ENCODE data around the gene RBMS1.
A peak's percentile ranks its signal among the peaks of the same experiment; 100 is the strongest.

Gene RBMS1

DNA sequence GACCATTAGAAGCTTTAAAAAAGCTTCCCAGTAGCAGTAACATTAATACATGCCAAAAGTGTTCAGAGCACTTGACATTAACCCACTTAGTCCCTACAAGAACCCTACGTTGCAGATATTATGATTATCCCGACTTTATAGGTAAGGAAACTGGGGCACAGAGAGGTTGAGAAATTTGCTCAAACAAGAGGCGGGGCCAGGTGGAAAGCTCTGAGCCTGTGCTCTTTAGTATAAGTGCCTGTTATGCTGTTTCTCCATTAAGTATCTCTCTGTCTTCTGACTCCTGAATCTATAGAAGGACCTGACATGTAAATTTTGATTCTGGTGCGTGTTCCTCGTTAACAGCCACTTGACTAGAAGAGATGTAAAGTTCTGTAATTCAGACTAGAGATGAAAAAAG is 139.8 kb downstream of the RBMS1 start:
- no peak for DNase-seq

DNA sequence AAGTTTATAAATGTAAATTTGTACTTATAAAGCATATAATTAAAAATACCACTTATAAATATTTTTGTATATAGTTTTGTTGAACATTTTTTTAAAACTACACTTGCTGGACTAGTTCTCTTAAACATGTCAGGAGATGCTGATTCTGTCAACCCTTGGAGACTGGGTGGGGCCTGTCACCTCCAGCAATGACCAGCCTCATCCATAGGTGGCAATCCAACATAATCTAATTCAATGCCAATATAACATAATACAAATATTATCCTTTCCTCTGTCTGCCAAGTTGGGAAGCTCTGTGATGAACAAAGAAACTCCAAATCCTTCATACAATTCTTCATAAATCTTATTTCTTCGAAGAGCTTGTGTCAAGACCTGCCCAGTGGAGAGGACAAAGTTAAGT is 140.4 kb downstream of the RBMS1 start:
- no peak for DNase-seq

DNA sequence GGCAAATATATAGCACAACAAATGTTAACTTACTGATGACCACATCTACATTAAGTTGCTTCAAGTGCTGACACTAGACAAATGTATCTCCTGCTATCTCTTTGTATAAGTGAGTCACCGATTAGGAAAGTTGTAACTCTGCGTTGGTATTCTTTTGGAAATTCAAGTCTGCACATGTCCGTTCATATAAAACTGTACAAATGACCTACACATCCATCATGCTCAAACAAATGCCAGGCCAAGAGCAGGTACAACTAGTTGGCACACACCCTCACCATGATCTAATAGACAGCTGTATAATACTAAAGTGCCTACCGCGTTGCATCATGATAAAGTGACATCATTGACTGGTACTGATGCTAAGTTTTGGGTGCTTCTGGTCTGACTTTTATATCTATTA is 141.1 kb downstream of the RBMS1 start:
- DNase-seq, result no peak

DNA sequence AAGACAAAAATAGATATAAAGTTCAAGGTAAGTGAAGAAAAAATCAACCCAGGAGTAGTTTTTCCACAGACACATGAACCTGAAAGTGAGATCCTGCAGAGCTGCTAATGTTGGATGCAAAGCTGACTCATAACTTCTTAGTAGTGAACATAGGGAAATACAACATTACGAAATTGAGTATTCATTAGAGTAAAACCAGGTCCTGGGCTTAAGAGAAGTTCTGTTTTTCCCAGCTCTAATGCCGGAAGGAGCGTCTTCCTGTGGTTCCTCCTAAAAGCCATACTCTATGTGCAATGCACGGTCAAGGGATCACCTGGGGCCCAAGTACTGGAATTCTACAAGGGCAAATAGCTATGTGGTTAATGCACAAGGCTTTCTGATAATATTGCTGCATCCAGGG is 141.7 kb downstream of the RBMS1 start:
- DNase-seq, result peak; percentile 37

DNA sequence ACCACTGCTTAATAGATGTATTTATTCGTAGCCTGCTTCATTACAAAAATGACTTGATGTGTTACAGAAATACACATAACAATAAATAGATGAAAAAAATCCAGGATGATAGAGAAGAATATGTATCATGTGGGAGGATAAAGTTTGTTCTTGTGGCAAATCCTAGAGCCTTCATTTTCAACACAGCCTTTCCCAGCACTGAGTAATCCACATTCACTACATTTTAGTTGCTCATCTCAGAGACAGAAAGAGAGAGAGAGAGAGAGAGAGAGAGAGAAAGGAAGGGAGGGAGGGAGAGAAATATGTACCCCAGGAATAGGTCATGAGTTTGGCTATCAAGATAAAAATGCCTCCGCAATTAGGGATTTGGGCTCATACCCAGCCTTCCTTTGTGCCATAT is 144.3 kb downstream of the RBMS1 start:
- no peak for DNase-seq

DNA sequence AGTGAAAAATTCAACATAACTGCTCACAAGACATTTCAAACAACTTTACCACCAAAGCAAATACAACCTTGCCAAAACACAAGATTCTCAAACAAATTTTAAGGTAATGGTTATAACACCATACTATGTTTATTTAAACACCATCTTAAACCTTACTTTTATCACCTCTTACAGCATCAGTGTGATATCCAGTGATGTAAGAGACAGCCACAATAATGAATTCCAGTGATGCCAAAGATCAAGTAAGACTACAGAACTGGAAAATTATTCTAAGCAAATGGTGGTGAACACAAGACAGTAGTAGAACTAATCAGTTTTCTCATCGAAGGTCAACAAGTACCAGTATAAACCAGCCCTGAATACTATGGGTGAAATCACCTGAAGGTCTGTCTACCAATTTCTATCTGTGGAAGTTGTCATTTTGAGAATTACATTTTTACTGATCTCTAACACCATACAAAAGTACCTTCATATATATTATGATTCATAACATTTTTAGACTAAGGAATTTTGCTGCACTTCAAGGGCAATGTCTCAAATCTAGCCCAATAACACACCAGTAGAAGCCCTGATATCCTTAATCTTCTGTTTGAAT is 146.2 kb downstream of the RBMS1 start:
- DNase-seq, result no peak

DNA sequence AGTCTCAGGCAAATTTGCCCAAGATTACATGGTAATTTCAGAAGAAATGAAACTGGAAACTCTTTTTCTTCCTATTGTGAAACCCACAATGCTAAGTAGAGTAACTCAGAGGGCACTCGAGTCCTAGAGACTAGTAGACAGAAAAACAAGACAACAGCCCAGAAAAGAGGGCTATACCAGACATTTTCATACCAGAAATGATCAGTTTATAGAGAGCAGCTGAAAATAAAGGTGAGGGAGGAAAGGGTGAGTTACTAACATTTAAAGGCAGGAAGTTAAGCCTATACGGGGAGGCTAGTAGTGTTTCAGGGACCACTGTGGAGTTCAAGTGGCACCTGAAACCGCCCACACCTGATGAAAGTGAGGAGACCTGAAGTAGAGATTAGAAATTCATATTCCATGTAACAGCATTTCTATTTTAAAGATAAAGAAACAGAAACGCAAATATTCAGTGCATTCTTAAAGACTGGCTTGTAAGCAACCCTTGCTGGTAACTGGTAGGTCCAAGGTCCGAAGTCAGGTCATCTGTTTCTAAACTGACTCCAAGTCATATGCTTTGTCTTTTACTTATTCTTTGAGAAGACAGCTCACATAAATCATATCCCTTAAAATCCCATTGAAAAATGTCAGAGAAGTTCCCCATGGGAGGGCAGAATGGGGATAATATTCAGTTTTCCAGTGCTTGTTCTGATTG is 148.4 kb downstream of the RBMS1 start:
- DNase-seq, result no peak

DNA sequence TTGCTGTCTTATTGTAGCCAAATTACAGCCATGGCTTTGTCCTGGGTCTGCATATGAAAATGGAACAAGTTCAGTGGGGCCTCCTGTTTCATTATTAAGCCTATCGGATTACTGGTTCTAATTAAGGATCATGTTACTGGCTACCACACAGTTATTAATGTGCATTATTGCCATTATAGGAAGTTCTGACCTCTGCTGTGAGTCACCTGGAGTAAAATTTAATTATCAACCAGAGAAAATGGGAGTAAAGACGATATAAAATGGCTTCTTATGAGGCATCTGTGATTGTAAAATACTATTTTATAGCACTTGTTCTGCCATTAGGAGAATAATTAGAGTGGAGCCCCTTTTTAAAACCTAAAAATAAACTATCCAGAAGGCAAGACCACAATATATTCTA is 150.2 kb downstream of the RBMS1 start:
- DNase-seq, result no peak

DNA sequence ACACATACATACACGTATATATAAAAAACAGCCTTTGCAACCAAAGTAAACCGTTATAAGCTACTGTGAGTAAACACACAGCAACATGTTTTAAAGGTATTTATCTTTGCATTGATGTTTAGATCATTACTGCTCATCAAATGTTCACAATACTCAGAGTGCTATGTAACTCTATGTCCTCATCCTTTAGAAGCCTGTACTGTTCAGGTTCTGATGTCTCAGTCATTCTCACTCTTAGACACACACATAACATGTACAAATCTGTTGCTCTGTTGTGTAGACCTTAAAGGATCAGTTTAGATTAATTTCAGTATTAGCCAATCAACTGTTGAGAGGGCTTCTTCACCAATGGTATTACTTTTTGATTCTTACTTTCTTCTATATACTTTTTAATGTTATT is 153.9 kb downstream of the RBMS1 start:
- DNase-seq, result no peak

DNA sequence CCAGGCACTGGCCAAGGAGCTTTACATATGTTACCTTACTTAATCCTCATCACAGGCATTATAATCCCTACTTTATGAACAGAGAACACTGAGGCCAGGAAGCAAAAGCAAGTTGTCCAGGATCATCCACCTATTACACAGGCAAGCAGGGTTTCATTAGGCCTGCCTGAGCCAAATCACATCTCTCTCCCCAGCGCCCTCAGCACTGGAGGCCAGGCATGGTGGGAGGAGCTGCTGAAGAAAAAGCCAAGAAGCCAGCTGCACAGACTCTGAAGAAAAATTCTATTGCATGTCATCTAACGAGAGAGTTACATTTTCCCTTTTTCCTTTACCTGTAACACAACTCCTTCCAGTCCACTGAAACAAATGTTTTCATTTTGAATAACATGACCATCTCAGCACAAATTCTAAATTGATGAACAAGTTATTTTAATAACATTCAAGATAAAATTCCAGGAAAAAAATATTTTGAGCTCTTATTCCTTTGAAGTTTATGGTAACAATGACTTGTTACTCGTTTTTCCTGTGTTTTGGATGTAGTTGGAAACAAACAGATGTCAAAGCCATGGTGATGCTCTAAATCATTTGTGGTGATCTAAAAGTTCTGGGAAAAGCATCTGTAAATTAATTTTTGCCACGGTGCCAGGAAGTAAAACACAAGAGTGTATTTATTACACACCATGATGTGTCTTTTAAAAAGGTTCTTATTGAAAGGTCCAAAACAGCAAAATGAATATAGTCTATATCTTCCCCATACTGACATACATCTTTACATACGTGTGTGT is 154.5 kb downstream of the RBMS1 start:
- DNase-seq, result no peak

DNA sequence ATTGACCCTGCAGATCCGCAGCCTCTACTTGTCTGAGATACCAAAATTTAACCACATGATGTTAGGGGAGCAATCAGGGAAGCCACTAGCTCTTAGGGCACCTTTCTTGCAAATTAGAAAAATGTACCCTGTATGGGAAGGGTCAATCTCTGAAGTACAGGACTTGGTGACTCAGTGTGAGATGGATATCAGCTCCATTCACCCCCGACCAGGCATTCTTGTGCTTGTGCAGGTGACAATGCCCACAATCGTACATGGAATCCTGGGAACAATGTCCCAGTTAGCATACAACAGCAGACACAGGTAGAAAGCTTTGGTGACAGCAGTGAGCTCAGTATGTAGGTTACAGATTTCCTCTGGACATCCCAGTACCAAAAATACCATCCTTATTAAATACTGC is 155.9 kb downstream of the RBMS1 start:
- no peak for DNase-seq

DNA sequence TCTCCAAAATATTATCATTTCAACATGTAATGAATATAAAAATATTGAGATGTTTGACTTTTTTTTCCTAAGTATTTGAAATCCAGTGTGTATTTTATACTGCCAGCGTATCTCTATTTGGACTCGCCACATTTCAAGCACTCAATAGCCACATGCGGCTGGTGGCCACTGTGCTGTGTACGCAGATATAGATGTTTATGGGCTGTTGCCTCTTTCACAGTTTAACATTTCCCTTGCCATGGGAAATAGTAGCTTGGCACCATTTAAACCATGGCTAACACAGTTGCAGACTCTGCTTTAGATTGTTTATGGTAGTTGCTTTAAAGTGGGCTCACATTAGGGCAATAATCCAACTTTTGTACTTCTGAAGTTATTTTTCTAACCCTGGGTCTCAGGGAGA is 157.0 kb downstream of the RBMS1 start:
- no peak for DNase-seq

DNA sequence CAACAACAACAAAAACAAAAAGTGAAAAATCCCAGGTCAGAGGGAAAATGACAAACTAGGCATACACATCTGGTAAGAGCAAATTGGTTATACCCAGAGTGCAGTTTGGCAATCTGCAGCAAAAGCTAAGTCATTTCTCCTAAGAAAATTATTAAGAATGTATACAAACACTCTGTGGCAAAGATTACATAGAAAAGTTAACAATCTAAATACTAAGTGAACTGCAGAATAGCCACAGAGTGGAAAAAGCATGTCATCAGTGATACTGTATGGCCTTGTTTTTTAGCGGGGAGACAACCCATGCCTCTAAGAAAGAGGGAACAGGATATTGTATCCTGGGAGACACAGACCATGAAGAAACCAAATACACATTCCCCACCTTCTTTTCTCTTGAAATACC is 157.5 kb downstream of the RBMS1 start:
- DNase-seq, result no peak

DNA sequence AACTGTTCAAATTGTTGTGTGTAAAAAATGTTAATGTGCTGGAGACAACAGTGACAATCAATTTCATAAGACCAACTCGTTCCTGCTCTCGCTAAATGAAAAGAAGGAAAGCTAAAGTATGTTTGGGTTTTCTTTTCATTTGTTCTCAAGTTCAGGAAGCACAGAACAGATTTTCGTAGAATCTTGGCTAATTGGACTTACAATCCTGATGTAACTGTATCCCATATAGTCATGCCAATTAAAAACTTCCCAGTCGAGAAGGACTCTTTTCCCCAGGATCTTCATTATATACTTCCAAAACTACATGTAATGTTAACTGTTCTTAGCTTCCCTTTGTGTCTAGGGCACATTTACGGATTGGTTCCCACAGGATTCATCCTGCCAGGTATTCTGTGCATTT is 158.2 kb downstream of the RBMS1 start:
- no peak for DNase-seq

DNA sequence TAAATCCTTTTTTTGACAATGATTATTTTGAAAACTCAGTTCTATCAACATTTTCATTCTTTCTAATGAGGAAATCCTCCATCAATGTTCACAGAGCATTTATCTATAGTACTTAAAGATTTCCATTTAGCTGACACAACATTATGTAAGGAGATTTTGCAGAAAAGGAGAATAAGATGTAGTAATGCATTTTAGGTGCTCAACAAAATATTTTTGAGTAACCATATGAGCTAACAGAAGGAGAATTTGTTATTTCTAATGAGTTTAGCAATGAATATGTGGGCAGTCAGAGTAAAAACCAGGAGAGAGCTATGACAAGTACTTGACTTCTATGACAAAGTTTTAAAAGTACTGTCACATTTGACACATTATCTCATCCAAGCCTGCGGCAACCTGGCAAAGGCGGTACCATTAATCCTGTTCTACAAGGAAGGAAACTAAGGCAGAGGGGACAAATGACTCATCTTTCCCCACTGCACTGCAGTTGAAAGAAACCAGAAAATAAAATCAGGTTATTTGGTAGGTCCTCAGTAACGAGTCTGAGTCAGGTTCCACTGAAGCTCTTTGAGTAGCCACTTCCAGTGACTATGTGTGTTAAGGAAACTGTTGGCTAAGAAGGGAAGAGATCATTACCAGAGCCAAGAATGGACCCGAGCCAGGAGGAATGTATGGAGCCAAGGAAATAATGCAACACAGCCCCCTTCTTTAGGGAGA is 159.4 kb downstream of the RBMS1 start:
- no peak for DNase-seq

DNA sequence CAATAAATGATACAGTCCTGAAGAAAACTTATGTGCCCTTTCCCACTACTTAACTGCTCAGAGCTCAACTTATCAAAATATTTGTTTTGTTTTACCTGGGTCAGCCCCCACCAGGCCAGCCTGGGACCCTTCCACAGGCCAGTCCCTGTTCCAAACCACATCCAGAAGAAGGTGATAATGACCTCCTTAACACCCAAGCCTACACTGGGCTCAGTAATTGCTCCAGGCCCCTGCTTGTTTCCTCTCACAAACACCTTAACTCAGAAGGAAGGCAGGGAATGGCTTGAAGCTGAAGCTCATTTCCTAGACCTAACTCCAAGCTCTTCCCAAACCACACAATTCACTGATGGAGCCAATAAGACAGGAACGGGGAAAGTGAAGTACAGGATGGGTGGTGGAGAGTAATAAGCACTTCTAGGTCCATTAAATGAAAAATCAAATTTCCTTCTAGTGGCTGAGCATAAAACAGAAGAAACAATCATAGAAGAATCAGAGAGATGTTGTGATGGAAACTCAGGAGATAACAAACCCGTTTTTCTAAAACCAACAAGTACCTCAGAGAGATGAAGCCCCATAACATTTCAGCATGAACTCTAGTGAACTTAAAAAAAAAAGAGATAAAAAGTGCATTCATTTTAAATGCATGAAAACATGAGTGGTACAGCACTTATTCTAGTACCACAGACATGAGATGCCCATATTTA is 160.1 kb downstream of the RBMS1 start:
- no peak for DNase-seq

DNA sequence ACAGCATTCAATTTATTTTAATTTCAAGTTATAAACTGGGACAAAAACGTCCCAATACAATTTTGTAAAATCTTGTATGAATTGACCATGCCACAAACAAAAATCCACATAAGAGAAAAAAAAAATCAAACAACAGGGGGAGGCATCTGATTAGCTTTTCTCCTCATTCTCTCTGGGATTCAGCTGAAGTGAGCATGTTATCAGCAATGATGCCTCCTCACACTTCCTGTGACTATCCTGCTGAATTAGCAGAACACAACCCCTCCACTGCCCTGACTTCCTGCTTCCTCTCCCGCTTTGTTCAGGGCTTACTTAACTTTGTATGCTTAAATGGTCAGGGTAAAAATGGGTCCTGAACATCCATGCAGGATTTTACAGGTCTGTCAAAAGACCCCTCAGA is 161.3 kb downstream of the RBMS1 start:
- DNase-seq, result no peak

DNA sequence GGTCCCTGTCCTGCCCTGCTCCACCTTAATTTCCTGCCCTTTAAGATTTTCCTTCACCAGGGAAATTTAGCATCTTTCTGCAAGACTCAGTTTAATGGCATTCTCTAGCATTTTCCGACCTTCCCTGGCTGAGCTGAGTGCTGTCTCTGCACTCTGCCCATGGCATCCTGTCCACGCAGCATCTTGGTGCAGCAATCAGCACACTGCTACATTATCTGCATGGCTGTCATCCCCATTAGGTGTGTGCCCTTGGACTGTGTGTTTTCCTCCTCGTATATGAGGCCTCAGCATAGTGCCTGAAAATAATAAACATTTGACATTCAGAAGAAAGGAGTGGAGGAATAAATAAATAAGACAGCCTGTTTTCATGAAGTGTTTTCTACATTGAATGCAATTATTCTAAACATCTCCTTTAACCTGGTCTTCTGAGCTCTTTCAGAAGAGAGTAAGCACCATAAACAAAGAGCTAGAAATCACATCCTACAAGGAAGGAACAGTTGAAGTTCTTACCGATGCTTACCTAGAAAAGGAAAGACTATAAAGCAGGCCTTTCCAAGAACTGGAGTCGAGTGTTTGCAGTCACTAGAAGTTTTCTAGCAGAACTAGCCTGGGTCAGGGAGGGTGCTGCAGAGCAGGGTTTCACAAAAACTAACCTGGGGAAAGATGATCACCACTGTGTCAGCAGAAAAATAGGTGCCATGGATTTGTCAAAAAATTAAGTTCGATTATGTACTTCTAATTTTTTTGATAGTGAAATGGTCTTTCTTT is 162.2 kb downstream of the RBMS1 start:
- no peak for DNase-seq

DNA sequence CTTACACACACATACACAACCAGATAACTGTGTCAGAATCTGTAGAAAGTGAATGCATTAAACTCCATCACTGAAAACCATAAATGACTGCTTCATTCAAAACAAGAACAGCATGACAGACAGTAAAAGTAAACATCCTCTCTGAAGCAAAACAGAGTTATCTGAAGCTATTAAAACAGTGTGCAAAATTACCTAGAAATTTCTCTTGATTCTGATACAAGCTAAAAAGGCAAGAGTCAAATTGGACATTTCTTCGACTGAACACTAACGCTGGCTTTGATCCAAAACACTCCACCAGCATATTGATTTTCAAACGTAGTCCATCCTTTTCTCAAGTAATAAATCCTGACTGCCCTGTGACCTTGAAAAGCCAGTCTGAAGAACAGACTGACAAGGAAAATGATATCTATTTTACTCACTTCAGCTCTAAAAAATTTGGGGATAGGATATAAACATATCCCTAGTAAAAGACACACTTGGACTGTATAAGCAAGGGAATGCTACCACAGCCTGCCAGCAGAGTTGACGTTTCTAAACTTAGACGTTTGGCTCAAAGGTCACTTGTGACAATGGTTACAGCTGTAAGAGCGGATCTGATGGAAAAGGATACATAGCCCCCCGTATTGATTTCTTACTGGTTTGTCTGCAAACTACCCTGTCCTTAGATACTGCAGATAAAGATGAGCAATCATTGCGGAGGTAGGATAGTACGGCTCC is 164.6 kb downstream of the RBMS1 start:
- no peak for DNase-seq

DNA sequence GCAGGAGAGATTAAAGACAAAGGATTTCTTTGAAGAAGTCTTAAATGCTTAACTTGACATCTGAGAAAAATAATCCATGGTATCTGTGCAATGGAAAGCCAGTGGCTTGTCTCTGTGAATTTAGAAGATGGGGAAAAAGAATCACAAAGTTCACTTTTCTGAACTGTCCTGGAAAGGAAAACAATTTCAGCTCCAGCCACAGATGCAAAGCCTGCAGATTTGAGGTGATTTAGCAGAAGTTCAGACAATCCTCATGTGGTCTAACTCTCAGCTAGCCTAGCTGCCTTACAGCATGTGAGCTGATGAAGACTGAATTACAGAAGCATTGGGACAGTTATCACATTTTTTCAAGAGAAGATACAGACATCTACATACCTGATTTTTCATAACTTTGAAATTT is 166.8 kb downstream of the RBMS1 start:
- no peak for DNase-seq

DNA sequence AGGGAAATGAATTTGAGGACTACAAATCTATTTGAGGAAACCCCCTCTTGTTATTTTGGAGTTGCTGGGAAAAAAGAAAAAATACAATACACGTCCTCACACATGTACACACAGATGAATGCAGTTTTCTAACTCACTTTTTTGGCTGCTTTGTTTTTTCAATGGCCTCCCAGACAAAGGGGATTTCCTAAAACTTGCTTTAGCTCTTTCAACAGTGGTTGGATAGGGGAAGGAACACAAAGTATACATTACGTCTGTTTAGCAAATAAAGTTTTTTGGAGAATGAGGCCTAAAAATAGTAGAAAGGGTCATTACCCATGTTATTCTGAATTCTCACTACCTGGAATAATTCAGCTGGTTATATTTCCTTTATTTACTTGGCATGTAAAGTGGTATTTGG is 168.2 kb downstream of the RBMS1 start:
- no peak for DNase-seq

DNA sequence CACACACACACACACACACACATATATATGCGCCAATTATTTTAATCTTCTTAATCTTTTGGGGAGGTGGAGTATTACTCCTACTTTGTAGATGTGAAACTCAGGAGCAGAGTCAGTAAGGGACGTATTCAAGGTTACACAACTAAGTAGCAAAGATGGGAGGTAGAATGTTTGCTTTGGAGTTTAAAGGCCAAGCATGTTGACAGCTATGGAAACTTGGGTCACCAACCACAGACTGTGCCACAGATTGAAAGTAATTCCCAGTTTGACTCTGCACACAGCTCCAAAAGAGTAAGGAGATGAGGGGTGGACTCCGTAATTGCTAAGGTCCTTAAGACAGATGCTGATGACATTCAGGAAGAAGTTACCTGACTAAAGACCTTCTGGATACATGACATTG is 168.7 kb downstream of the RBMS1 start:
- no peak for DNase-seq

Measured in SIG-M5 (cell line).